SK-N-SH (cell line): ENCODE data around the gene LARP4. TPM values are rescaled to one million over a fixed set of nuclear protein-coding genes. Genes with fewer than 3 reads are reported as not detected.
"Not testable (repeated sequence)": the region's sequence is repeated elsewhere in the genome, so short reads cannot be mapped to it uniquely, and the experiment has no call there.

Source experiments
- CTCF ChIA-PET: fragments of 300-600, 350-600 bp; formaldehyde crosslinking; extraction: SDS; loops from one replicate; lab custom pipeline; 2021; lab: Yijun Ruan, JAX
- POLR2A ChIA-PET: fragments of 350-600 bp; sonication (Branson Sonifier 250); formaldehyde crosslinking; extraction: SDS; loops from one replicate; lab custom pipeline; 2020; ENCODE audit warnings: antibody characterized with exemption, inconsistent platforms; lab: Yijun Ruan, JAX
- DNase-seq: peaks from one replicate; pipeline ENCODE4 v3.0.0; 2012
- H2AFZ ChIP-seq: fragments of 200-600 bp; sonication (generic); 2 replicates; pipeline ENCODE4 v1.8.1; 2016; ENCODE audit warnings: antibody characterized with exemption, mild to moderate bottlenecking, low read depth
- H3F3A ChIP-seq: fragments of 200-600 bp; sonication (generic); replicated peaks from 2 replicates; pipeline ENCODE3; 2016; ENCODE audit warnings: antibody characterized with exemption, mild to moderate bottlenecking; ENCODE audit not compliant: insufficient read depth
- H3K27ac ChIP-seq, 2 experiments: fragments of 200-500 bp in 1 of 2; fragments of 200-600 bp in 1 of 2; sonication (Bioruptor generic) in 1 of 2; sonication (generic), shearing (Covaris generic) in 1 of 2; 2 replicates each; pipeline versions ENCODE4 v1.5.1 to v1.6.1; 2014 to 2016; ENCODE audit warnings: low read depth in 2 of 2, inconsistent platforms in 1 of 2, low read length in 1 of 2, mild to moderate bottlenecking in 1 of 2, mixed read lengths in 1 of 2
- H3K27me3 ChIP-seq: fragments of 200-600 bp; sonication (generic), shearing (Covaris generic); 2 replicates; pipeline ENCODE4 v1.6.1; 2016; ENCODE audit warnings: mixed run types; ENCODE audit not compliant: insufficient read depth
- H3K36me3 ChIP-seq, 2 experiments: fragments of 200-500 bp in 1 of 2; fragments of 200-600 bp in 1 of 2; sonication (Bioruptor generic) in 1 of 2; sonication (generic) in 1 of 2; replicated peaks in 1 of 2; 2 replicates each; pipeline versions ENCODE3 to v1.5.1; 2014 to 2016; ENCODE audit warnings: low read length in 1 of 2, mild to moderate bottlenecking in 1 of 2; ENCODE audit not compliant: insufficient read depth in 2 of 2, control insufficient read depth in 1 of 2
- H3K4me1 ChIP-seq, 2 experiments: fragments of 200-500 bp in 1 of 2; fragments of 200-600 bp in 1 of 2; sonication (Bioruptor generic) in 1 of 2; sonication (generic), shearing (Covaris generic) in 1 of 2; 2 replicates each; pipeline versions ENCODE4 v1.5.1 to v1.6.1; 2014 to 2016; ENCODE audit warnings: low read depth in 1 of 2, low read length in 1 of 2, mixed run types in 1 of 2; ENCODE audit not compliant: insufficient read depth in 2 of 2, control insufficient read depth in 1 of 2
- H3K4me2 ChIP-seq: fragments of 200-600 bp; sonication (generic), shearing (Covaris generic); 2 replicates; pipeline ENCODE4 v1.6.1; 2017; ENCODE audit warnings: mixed run types
- H3K4me3 ChIP-seq, 2 experiments: fragments of 200-500 bp in 1 of 2; fragments of 200-600 bp in 1 of 2; sonication (Bioruptor generic) in 1 of 2; sonication (generic), shearing (Covaris generic) in 1 of 2; 2 replicates each; pipeline versions ENCODE4 v1.5.1 to v1.8.1; 2014 to 2016; ENCODE audit warnings: low read depth in 2 of 2, inconsistent platforms in 1 of 2, low read length in 1 of 2, mild to moderate bottlenecking in 1 of 2, mixed read lengths in 1 of 2, moderate library complexity in 1 of 2
- H3K79me2 ChIP-seq: fragments of 200-600 bp; sonication (generic); 2 replicates; pipeline ENCODE4 v1.8.1; 2017; ENCODE audit warnings: mild to moderate bottlenecking; ENCODE audit not compliant: insufficient read depth
- H3K9ac ChIP-seq: fragments of 200-600 bp; sonication (generic); 2 replicates; pipeline ENCODE4 v1.6.1; 2017; ENCODE audit warnings: mixed run types
- H3K9me2 ChIP-seq: fragments of 200-600 bp; sonication (generic); 2 replicates; pipeline ENCODE4 v1.6.1; 2017; ENCODE audit warnings: mixed run types
- H3K9me3 ChIP-seq: fragments of 200-600 bp; sonication (generic); 2 replicates; pipeline ENCODE4 v1.6.1; 2017; ENCODE audit warnings: mixed run types, mild to moderate bottlenecking, moderate library complexity
- H4K20me1 ChIP-seq: fragments of 200-600 bp; sonication (generic); 2 replicates; pipeline ENCODE4 v1.6.1; 2017; ENCODE audit warnings: mild to moderate bottlenecking, mixed run types; ENCODE audit not compliant: insufficient read depth
- CHD2 ChIP-seq: fragments of 150-350 bp; IDR thresholded peaks from 2 replicates; pipeline ENCODE4 v1.6.1; 2018; ENCODE audit warnings: low read length; ENCODE audit not compliant: partially characterized antibody
- EZH2phosphoT487 ChIP-seq: fragments of 200-600 bp; sonication (generic); IDR thresholded peaks from 2 replicates; pipeline ENCODE4 v1.6.1; 2017; ENCODE audit warnings: low read depth, mixed run types, mild to moderate bottlenecking, antibody characterized with exemption, moderate library complexity, borderline replicate concordance
- FOSL2 ChIP-seq: IDR thresholded peaks from 2 replicates; pipeline ENCODE4 v1.4.0; 2012; ENCODE audit warnings: low read depth, mild to moderate bottlenecking, moderate library complexity, borderline replicate concordance
- FOXM1 ChIP-seq: IDR thresholded peaks from 2 replicates; pipeline ENCODE4 v1.4.0; 2012; ENCODE audit warnings: low read depth, mild to moderate bottlenecking
- MXI1 ChIP-seq: IDR thresholded peaks from 2 replicates; pipeline ENCODE4 v1.6.1; 2012; ENCODE audit warnings: mild to moderate bottlenecking, low read depth, low read length, improper control_type of control experiment
- POLR2AphosphoS5 ChIP-seq: IDR thresholded peaks from 2 replicates; pipeline ENCODE4 v1.6.1; 2012; ENCODE audit warnings: low read depth, low read length
- RCOR1 ChIP-seq: fragments of 150-350 bp; IDR thresholded peaks from 2 replicates; pipeline ENCODE4 v1.6.1; 2017; ENCODE audit warnings: antibody characterized with exemption, low read length
- RXRA ChIP-seq: IDR thresholded peaks from 2 replicates; pipeline ENCODE4 v1.4.0; 2012; ENCODE audit warnings: low read depth, mild to moderate bottlenecking, borderline replicate concordance
- TAF1 ChIP-seq: IDR thresholded peaks from 2 replicates; pipeline ENCODE4 v1.6.1; 2012; ENCODE audit warnings: low read depth, mild to moderate bottlenecking, low read length, moderate library complexity, borderline replicate concordance
- TCF12 ChIP-seq: IDR thresholded peaks from 2 replicates; pipeline ENCODE4 v1.4.0; 2012
- TEAD4 ChIP-seq: IDR thresholded peaks from 2 replicates; pipeline ENCODE4 v1.4.0; 2012; ENCODE audit warnings: mild to moderate bottlenecking, borderline replicate concordance; ENCODE audit not compliant: insufficient read depth
- WGBS: methylation state at CpG from one replicate; pipeline ENCODE4 v1.1.6; 2017; ENCODE audit warnings: low lambda C conversion rate; 5-methylcytosine and 5-hydroxymethylcytosine counted together
- polyA plus RNA-seq, 3 experiments: library from polyadenylated mRNA; depleted of rRNA; stranded (reverse); fragments of >200 nt; gene quantifications; 2 replicates each; pipeline ENCODE4 v1.2.3, GENCODE V29; 2012
- TF ChIP-seq, protein P1 (sequence below): IDR thresholded peaks from 2 replicates; pipeline ENCODE4 v1.4.0; 2012; ENCODE audit warnings: low read depth, borderline replicate concordance
- TF ChIP-seq, protein P2 (sequence below): IDR thresholded peaks from 2 replicates; pipeline ENCODE4 v1.4.0; 2012; ENCODE audit warnings: low read depth, borderline replicate concordance
- TF ChIP-seq, protein P3 (sequence below): IDR thresholded peaks from 2 replicates; pipeline ENCODE4; 2012

LARP4 gene
- polyA plus RNA-seq, 1 of the 3 experiments (the other 2 are of a cell fraction): 10.8 TPM

DNA sequence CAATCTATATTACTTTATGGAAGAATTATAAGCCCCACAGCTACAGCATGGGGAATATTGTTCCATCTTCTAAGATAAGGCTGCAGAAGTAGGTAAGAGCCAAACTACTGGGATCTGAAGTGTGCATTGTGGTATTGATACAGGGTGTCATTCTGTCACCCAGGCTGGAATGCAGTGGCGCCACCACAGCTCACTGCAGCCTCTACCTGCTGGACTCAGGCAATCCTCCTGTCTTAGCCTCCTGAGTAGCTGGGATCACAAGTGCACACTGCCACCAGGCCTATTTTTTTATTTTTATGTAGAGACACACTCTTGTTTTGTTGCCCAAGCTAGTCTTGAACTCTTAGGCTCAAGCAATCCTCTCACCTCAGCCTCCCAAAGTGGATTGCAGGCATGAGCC, 82.8 kb downstream of the LARP4 start:
- no peaks in the 10 kb centered on the region for H3K79me2 ChIP-seq
- POLR2A ChIA-PET: no interaction called here
- TF ChIP-seq TEAD4: no peak
- no peak for TF ChIP-seq EZH2phosphoT487
- no peak for TF ChIP-seq TCF12
- TF ChIP-seq, protein P1, sequence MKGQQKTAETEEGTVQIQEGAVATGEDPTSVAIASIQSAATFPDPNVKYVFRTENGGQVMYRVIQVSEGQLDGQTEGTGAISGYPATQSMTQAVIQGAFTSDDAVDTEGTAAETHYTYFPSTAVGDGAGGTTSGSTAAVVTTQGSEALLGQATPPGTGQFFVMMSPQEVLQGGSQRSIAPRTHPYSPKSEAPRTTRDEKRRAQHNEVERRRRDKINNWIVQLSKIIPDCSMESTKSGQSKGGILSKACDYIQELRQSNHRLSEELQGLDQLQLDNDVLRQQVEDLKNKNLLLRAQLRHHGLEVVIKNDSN: no peak
- TF ChIP-seq CHD2: no peak
- TF ChIP-seq, protein P2, sequence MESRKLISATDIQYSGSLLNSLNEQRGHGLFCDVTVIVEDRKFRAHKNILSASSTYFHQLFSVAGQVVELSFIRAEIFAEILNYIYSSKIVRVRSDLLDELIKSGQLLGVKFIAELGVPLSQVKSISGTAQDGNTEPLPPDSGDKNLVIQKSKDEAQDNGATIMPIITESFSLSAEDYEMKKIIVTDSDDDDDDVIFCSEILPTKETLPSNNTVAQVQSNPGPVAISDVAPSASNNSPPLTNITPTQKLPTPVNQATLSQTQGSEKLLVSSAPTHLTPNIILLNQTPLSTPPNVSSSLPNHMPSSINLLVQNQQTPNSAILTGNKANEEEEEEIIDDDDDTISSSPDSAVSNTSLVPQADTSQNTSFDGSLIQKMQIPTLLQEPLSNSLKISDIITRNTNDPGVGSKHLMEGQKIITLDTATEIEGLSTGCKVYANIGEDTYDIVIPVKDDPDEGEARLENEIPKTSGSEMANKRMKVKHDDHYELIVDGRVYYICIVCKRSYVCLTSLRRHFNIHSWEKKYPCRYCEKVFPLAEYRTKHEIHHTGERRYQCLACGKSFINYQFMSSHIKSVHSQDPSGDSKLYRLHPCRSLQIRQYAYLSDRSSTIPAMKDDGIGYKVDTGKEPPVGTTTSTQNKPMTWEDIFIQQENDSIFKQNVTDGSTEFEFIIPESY: no peak
- TF ChIP-seq FOXM1: no peak
- TF ChIP-seq, protein P3, sequence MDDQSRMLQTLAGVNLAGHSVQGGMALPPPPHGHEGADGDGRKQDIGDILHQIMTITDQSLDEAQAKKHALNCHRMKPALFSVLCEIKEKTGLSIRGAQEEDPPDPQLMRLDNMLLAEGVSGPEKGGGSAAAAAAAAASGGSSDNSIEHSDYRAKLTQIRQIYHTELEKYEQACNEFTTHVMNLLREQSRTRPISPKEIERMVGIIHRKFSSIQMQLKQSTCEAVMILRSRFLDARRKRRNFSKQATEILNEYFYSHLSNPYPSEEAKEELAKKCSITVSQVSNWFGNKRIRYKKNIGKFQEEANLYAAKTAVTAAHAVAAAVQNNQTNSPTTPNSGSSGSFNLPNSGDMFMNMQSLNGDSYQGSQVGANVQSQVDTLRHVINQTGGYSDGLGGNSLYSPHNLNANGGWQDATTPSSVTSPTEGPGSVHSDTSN: no peak
- TF ChIP-seq RXRA: no peak
- no peak for TF ChIP-seq TAF1
- TF ChIP-seq MXI1: no peak
- H3K4me1 ChIP-seq: no peaks in the 10 kb centered on the region
- no peak overlapping the region for H3K9ac ChIP-seq
- H3K4me2 ChIP-seq: no peak overlapping the region
- no peak overlapping the region for H3K4me3 ChIP-seq
- H3K9me3 ChIP-seq: no peaks in the 10 kb centered on the region
- H2AFZ ChIP-seq: no peak overlapping the region
- CTCF ChIA-PET: interaction anchor here (1.3 kb wide), 1 partner anchor 417 kb away, joined by 3 read pairs; no protein-coding TSS in a partner anchor
- peaks cover 10% of the 10 kb centered on the region for H3F3A ChIP-seq
- no peak overlapping the region for H3K27ac ChIP-seq
- DNase-seq: no peak
- WGBS: 100% methylated on average over 1 of the region's 1 CpG
- H4K20me1 ChIP-seq: no peaks in the 10 kb centered on the region
- H3K27me3 ChIP-seq: no peaks in the 10 kb centered on the region
- no peaks in the 10 kb centered on the region for H3K9me2 ChIP-seq
- H3K36me3 ChIP-seq: peaks cover 2 to 22% of the 10 kb centered on the region in 2 experiments

DNA sequence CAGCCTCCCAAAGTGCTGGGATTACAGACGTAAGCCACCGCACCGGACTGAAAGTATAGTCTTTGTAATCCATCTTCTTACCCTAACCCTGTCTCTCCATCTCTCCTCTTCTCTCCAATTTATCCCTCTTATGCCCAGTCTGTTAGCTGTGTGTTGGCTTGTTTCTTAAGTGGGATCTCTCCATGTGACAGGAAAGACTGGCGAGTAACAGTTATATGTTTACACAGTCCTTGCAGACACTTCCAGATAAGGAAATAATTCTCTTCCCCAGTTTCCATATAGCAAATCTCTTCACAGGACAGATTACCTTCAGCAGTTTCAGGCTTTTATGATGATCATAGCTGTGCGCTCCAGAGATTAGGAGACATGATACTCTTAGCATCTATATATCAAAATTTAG, 88.1 kb downstream of the LARP4 start:
- Histone ChIP-seq H3K4me2 (no peak overlapping the region), H3K9ac (no peak overlapping the region), H2AFZ (no peak overlapping the region), H3K9me3 (peaks cover 4% of the 10 kb centered on the region; the same call in 1 of the 2 replicates), H3K4me1 (no peaks in the 10 kb centered on the region), H4K20me1 (no peaks in the 10 kb centered on the region), H3K79me2 (no peaks in the 10 kb centered on the region), H3K9me2 (no peaks in the 10 kb centered on the region), H3F3A (no peaks in the 10 kb centered on the region), H3K27me3 (no peaks in the 10 kb centered on the region), H3K36me3 (no peaks in the 10 kb centered on the region), H3K27ac (no peak overlapping the region), H3K4me3 (no peak overlapping the region)
- 95% methylated on average over 5 of the region's 5 CpGs for WGBS
- DNase-seq: no peak
- ChIA-PET CTCF (interaction anchor here (3.3 kb wide), 1 partner anchor 16 kb away, joined by 11 read pairs; the partner anchor contains the start of gene DIP2B), POLR2A (no interaction called here)
- TF ChIP-seq FOSL2: no peak
- TF ChIP-seq RCOR1: no peak
- TF ChIP-seq POLR2AphosphoS5: no peak

DNA sequence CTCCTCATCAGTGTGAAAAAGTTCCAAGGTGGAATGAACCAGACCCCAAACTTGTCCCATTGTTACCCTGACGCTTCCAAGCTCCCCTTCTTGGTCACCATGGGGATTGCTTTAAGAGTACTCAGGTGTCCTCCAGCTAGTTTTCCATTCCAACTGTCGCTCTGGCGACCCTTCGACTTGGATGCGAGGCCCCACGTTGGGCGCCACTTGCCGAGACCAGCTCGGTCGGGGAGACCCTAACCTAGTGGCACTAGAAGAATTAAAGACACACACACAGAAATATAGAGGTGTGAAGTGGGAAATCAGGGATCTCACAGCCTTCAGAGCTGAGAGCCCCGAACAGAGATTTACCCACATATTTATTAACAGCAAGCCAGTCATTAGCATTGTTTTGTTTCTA, 97.4 kb downstream of the LARP4 start:
- H3K4me3 ChIP-seq, H3K4me1 ChIP-seq, H4K20me1 ChIP-seq, H3K79me2 ChIP-seq, H3K27me3 ChIP-seq, H3K27ac ChIP-seq, H3F3A ChIP-seq, H2AFZ ChIP-seq, DNase-seq, H3K4me2 ChIP-seq, H3K9ac ChIP-seq, H3K36me3 ChIP-seq, POLR2A ChIA-PET, H3K9me2 ChIP-seq, CTCF ChIA-PET: not testable (repeated sequence)
- 89% methylated on average over 11 of the region's 11 CpGs for WGBS
- peaks cover 20% of the 10 kb centered on the region for H3K9me3 ChIP-seq
